Mesendoderm (in vitro differentiated cells): Measurements from ENCODE around the gene MARS1.

Experiments used
- DNase-seq: peaks from one replicate; pipeline ENCODE4 v3.0.0; 2013
- H2AK5ac ChIP-seq: 2 replicates; pipeline ENCODE4 v1.6.1; 2013; ENCODE audit warnings: low read length, inconsistent platforms
- H2BK120ac ChIP-seq: 2 replicates; pipeline ENCODE4 v1.6.1; 2013; ENCODE audit warnings: low read depth, mild to moderate bottlenecking, low read length, moderate library complexity, mixed read lengths
- H2BK15ac ChIP-seq: replicated peaks from 2 replicates; pipeline ENCODE4 v1.6.1; 2013; ENCODE audit warnings: low read depth, mild to moderate bottlenecking, moderate library complexity
- H2BK5ac ChIP-seq: 2 replicates; pipeline ENCODE4 v1.6.1; 2013; ENCODE audit warnings: low read length, inconsistent platforms
- H3K18ac ChIP-seq: 2 replicates; pipeline ENCODE4 v1.6.1; 2013; ENCODE audit warnings: mild to moderate bottlenecking, low read length, mixed read lengths
- H3K23ac ChIP-seq: one replicate; pipeline ENCODE4 v1.6.1; 2013; ENCODE audit warnings: low read length
- H3K27ac ChIP-seq: 2 replicates; pipeline ENCODE4 v1.5.1; 2013; ENCODE audit warnings: low read depth, mild to moderate bottlenecking, inconsistent platforms, low read length, moderate library complexity
- H3K27me3 ChIP-seq: 2 replicates; pipeline ENCODE4 v1.6.1; 2013; ENCODE audit warnings: low read length, control low read depth, mild to moderate bottlenecking, inconsistent platforms; ENCODE audit not compliant: insufficient read depth, poor library complexity
- H3K36me3 ChIP-seq: 2 replicates; pipeline ENCODE4 v1.6.1; 2013; ENCODE audit warnings: low read length, inconsistent platforms; ENCODE audit not compliant: control insufficient read depth, insufficient read depth
- H3K4ac ChIP-seq: one replicate; pipeline ENCODE4 v1.6.1; 2013; ENCODE audit warnings: low read depth, mild to moderate bottlenecking, low read length, moderate library complexity
- H3K4me1 ChIP-seq: 2 replicates; pipeline ENCODE4 v1.6.1; 2013; ENCODE audit warnings: low read depth, low read length, inconsistent platforms; ENCODE audit not compliant: control insufficient read depth
- H3K4me2 ChIP-seq: 2 replicates; pipeline ENCODE4 v1.6.1; 2013; ENCODE audit warnings: low read length
- H3K4me3 ChIP-seq: 2 replicates; pipeline ENCODE4 v1.5.1; 2013; ENCODE audit warnings: mild to moderate bottlenecking, low read length
- H3K56ac ChIP-seq: one replicate; pipeline ENCODE4 v1.6.1; 2013; ENCODE audit warnings: low read length
- H3K79me1 ChIP-seq: 2 replicates; pipeline ENCODE4 v1.6.1; 2013; ENCODE audit warnings: low read length, inconsistent platforms
- H3K79me2 ChIP-seq: 2 replicates; pipeline ENCODE4 v1.6.1; 2013; ENCODE audit warnings: mild to moderate bottlenecking, low read length; ENCODE audit not compliant: control insufficient read depth, insufficient read depth
- H3K9ac ChIP-seq: 2 replicates; pipeline ENCODE4 v1.6.1; 2013; ENCODE audit warnings: low read length, inconsistent platforms
- H4K5ac ChIP-seq: one replicate; pipeline ENCODE4 v1.6.1; 2013; ENCODE audit warnings: low read length
- H4K8ac ChIP-seq: one replicate; pipeline ENCODE4 v1.6.1; 2013; ENCODE audit warnings: low read depth, mild to moderate bottlenecking, control low read depth, low read length, moderate library complexity
- WGBS: extraction: QIAGEN DNeasy Blood & Tissue Kit; methylation state at CpG from one replicate; pipeline ENCODE4 v1.1.7; 2013; ENCODE audit warnings: low lambda C conversion rate, missing lambda C conversion rate; ENCODE audit not compliant: insufficient coverage; ENCODE audit errors: extremely low coverage; 5-methylcytosine and 5-hydroxymethylcytosine counted together

MARS1 gene

GRCh38 chr12:57535764-57536596 is 48.1 kb downstream of the MARS1 start:
- no peak overlapping the region for H2BK5ac ChIP-seq
- no peak overlapping the region for H3K4me2 ChIP-seq
- no peak overlapping the region for H3K23ac ChIP-seq
- no peak overlapping the region for H4K8ac ChIP-seq
- WGBS, result no CpG with 5 or more reads among the region's 6 CpGs
- no peaks in the 10 kb centered on the region for H3K79me2 ChIP-seq
- H3K27me3 ChIP-seq, result no peaks in the 10 kb centered on the region
- H2BK120ac ChIP-seq, result no peak overlapping the region
- no peak overlapping the region for H3K27ac ChIP-seq
- H3K4me1 ChIP-seq, result no peaks in the 10 kb centered on the region
- H4K5ac ChIP-seq, result no peak overlapping the region
- no peak overlapping the region for H3K4me3 ChIP-seq
- no peak for DNase-seq
- no peak overlapping the region for H3K9ac ChIP-seq
- no peak overlapping the region for H2AK5ac ChIP-seq
- peaks cover 11% of the 10 kb centered on the region for H3K36me3 ChIP-seq
- H3K79me1 ChIP-seq, result no peaks in the 10 kb centered on the region
- no peak overlapping the region for H3K56ac ChIP-seq
- no peak overlapping the region for H2BK15ac ChIP-seq
- no peak overlapping the region for H3K18ac ChIP-seq
- H3K4ac ChIP-seq, result no peak overlapping the region

GRCh38 chr12:57536597-57536942 is 48.7 kb downstream of the MARS1 start:
- DNase-seq, result no peak
- no peak overlapping the region for H4K8ac ChIP-seq
- H3K27me3 ChIP-seq, result no peaks in the 10 kb centered on the region
- H2AK5ac ChIP-seq, result no peak overlapping the region
- H2BK120ac ChIP-seq, result no peak overlapping the region
- no CpG with 5 or more reads among the region's 1 CpG for whole genome bisulfite sequencing
- H2BK5ac ChIP-seq, result no peak overlapping the region
- no peak overlapping the region for H3K56ac ChIP-seq
- H2BK15ac ChIP-seq, result no peak overlapping the region
- H3K9ac ChIP-seq, result no peak overlapping the region
- no peak overlapping the region for H3K27ac ChIP-seq
- no peak overlapping the region for H3K4ac ChIP-seq
- no peak overlapping the region for H3K23ac ChIP-seq
- no peak overlapping the region for H3K18ac ChIP-seq
- no peaks in the 10 kb centered on the region for H3K4me1 ChIP-seq
- no peak overlapping the region for H3K4me3 ChIP-seq
- H3K36me3 ChIP-seq, result peaks cover 12% of the 10 kb centered on the region
- H3K4me2 ChIP-seq, result no peak overlapping the region
- H4K5ac ChIP-seq, result no peak overlapping the region
- no peaks in the 10 kb centered on the region for H3K79me2 ChIP-seq
- H3K79me1 ChIP-seq, result no peaks in the 10 kb centered on the region

- Histone ChIP-seq H3K79me2 (no peaks in the 10 kb centered on the region), H3K56ac (no peak overlapping the region), H2BK5ac (no peak overlapping the region), H3K9ac (no peak overlapping the region), H3K27ac (no peak overlapping the region), H3K23ac (no peak overlapping the region), H3K18ac (no peak overlapping the region), H3K36me3 (peaks cover 10% of the 10 kb centered on the region), H4K5ac (no peak overlapping the region), H3K27me3 (no peaks in the 10 kb centered on the region), H3K4me2 (no peak overlapping the region), H2BK15ac (no peak overlapping the region), H3K79me1 (no peaks in the 10 kb centered on the region), H2AK5ac (no peak overlapping the region), H3K4ac (no peak overlapping the region), H4K8ac (no peak overlapping the region), H3K4me3 (no peak overlapping the region), H3K4me1 (no peaks in the 10 kb centered on the region), H2BK120ac (no peak overlapping the region)
- DNase-seq, result no peak
- no CpG with 5 or more reads among the region's 5 CpGs for WGBS
Observed at GRCh38 chr12:57539134-57539768, 51.4 kb downstream of the MARS1 start.

GRCh38 chr12:57541001-57541400 is 53.1 kb downstream of the MARS1 start:
- Histone ChIP-seq H3K18ac (no peak overlapping the region), H4K8ac (no peak overlapping the region), H2BK120ac (no peak overlapping the region), H3K27me3 (no peaks in the 10 kb centered on the region), H3K4me3 (no peak overlapping the region), H2AK5ac (no peak overlapping the region), H3K56ac (no peak overlapping the region), H3K79me2 (peaks cover 8% of the 10 kb centered on the region), H3K4ac (no peak overlapping the region), H3K23ac (no peak overlapping the region), H3K79me1 (peaks cover 9% of the 10 kb centered on the region), H3K4me2 (no peak overlapping the region), H3K36me3 (peaks cover 8% of the 10 kb centered on the region), H2BK5ac (no peak overlapping the region), H3K9ac (no peak overlapping the region), H2BK15ac (no peak overlapping the region), H4K5ac (no peak overlapping the region), H3K4me1 (peaks cover 4% of the 10 kb centered on the region), H3K27ac (no peak overlapping the region)
- no peak for DNase-seq
- WGBS, result no CpG with 5 or more reads among the region's 2 CpGs

GRCh38 chr12:57541717-57542116 is 53.8 kb downstream of the MARS1 start:
- H3K79me1 ChIP-seq, result peaks cover 15% of the 10 kb centered on the region
- no peak overlapping the region for H4K8ac ChIP-seq
- peaks cover 8% of the 10 kb centered on the region for H3K36me3 ChIP-seq
- WGBS, result no CpG with 5 or more reads among the region's 2 CpGs
- H3K27ac ChIP-seq, result no peak overlapping the region
- H4K5ac ChIP-seq, result no peak overlapping the region
- no peak overlapping the region for H3K4me2 ChIP-seq
- H3K18ac ChIP-seq, result no peak overlapping the region
- no peak overlapping the region for H3K23ac ChIP-seq
- H2BK120ac ChIP-seq, result no peak overlapping the region
- no peak overlapping the region for H3K4ac ChIP-seq
- peaks cover 12% of the 10 kb centered on the region for H3K79me2 ChIP-seq
- no peak overlapping the region for H2BK5ac ChIP-seq
- DNase-seq, result no peak
- peaks cover 8% of the 10 kb centered on the region for H3K4me1 ChIP-seq
- no peak overlapping the region for H3K4me3 ChIP-seq
- H2AK5ac ChIP-seq, result no peak overlapping the region
- no peak overlapping the region for H2BK15ac ChIP-seq
- no peak overlapping the region for H3K9ac ChIP-seq
- no peaks in the 10 kb centered on the region for H3K27me3 ChIP-seq
- H3K56ac ChIP-seq, result no peak overlapping the region
